Ascending aorta (tissue), 2 donors: ENCODE results near the gene FNIP2. TPM values are rescaled to one million over a fixed set of nuclear protein-coding genes. Genes with fewer than 3 reads are reported as not detected.
"Not testable (repeated sequence)": the region's sequence is repeated elsewhere in the genome, so short reads cannot be mapped to it uniquely, and the experiment has no call there.

Experiments used
- DNase-seq, 2 donors: peaks; one replicate each; pipeline ENCODE4 v3.0.0-alpha.2; 2019; ENCODE audit warnings: low spot score in 2 of 2
- H3K27ac ChIP-seq, 2 donors: fragments of 200-600 bp; sonication (generic); one replicate each; pipeline ENCODE4 v1.5.1; 2016 to 2017; ENCODE audit warnings: mild to moderate bottlenecking in 1 of 2
- H3K27me3 ChIP-seq: fragments of 200-600 bp; sonication (generic); one replicate; pipeline ENCODE4 v1.5.1; 2017
- H3K36me3 ChIP-seq, 2 donors: fragments of 200-600 bp; sonication (generic); one replicate each; pipeline ENCODE4 v1.5.1; 2016
- H3K4me1 ChIP-seq, 2 donors: fragments of 200-600 bp; sonication (generic); one replicate each; pipeline ENCODE4 v1.5.1; 2016 to 2017; ENCODE audit warnings: mild to moderate bottlenecking in 1 of 2
- H3K4me3 ChIP-seq, 2 donors: fragments of 200-600 bp; sonication (generic); one replicate each; pipeline ENCODE4 v1.5.1; 2016 to 2017; ENCODE audit warnings: mild to moderate bottlenecking in 1 of 2
- H3K9me3 ChIP-seq, 2 donors: fragments of 200-600 bp; sonication (generic); one replicate each; pipeline ENCODE4 v1.5.1; 2016
- intact Hi-C: fragments of 100-400 bp; cut with DNase I; formaldehyde crosslinking; loops from one replicate; pipeline ENCODE4 v1.15.1; 2023
- total RNA-seq: library from RNA; depleted of rRNA; stranded (reverse); fragments of >200 nt; gene quantifications from one replicate; pipeline ENCODE4 v1.1.0, GENCODE V29; 2016
- TF ChIP-seq, protein P1 (sequence below), 3 experiments: fragments of 200-600 bp in 2 of 3; fragments of 450-650 bp in 1 of 3; sonication (generic) in 2 of 3; IDR thresholded peaks; one replicate each; pipeline ENCODE4 v1.5.1; 2016 to 2019; ENCODE audit warnings: antibody characterized with exemption in 3 of 3, mild to moderate bottlenecking in 1 of 3, moderate library complexity in 1 of 3

FNIP2 gene
- total RNA-seq, 1 donor from 2014 or later = 44.1 TPM

DNA sequence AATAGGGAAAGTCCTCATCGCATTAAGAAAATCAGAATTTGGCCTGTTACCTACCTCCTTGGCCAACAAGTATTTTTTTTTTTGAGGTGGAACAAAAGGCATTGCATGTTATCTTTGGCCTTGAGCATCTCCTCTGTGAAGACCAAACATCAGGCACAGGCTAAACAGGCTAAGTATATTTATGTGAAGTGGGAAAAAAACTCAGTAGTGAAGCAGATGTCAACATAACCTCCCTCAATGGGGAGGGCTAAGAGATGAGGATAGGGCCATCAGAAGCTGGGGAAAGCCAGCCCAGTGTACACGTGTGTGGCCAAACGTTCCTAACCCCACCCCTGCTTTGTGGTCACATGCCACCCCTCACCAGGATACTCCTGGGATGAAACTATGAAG is 102.5 kb downstream of the FNIP2 start:
- Histone ChIP-seq H3K4me1 (peaks cover 5 to 24% of the 10 kb centered on the region in 2 donors), H3K4me3 (no peak overlapping the region), H3K9me3 (no peaks in the 10 kb centered on the region), H3K27ac (peak overlapping the region; percentile 58 to 72), H3K36me3 (peaks cover 24 to 26% of the 10 kb centered on the region in 2 donors), H3K27me3 (no peaks in the 10 kb centered on the region)
- TF ChIP-seq, protein P1, sequence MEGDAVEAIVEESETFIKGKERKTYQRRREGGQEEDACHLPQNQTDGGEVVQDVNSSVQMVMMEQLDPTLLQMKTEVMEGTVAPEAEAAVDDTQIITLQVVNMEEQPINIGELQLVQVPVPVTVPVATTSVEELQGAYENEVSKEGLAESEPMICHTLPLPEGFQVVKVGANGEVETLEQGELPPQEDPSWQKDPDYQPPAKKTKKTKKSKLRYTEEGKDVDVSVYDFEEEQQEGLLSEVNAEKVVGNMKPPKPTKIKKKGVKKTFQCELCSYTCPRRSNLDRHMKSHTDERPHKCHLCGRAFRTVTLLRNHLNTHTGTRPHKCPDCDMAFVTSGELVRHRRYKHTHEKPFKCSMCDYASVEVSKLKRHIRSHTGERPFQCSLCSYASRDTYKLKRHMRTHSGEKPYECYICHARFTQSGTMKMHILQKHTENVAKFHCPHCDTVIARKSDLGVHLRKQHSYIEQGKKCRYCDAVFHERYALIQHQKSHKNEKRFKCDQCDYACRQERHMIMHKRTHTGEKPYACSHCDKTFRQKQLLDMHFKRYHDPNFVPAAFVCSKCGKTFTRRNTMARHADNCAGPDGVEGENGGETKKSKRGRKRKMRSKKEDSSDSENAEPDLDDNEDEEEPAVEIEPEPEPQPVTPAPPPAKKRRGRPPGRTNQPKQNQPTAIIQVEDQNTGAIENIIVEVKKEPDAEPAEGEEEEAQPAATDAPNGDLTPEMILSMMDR (IDR thresholded peaks at IDR 0.05) = no peak
- DNase-seq = no peak
- intact Hi-C loops = loop anchor here (2.0 to 5.0 kb wide), 2 partner anchors 43 to 231 kb away; partner anchors contain the start of gene RAPGEF2

DNA sequence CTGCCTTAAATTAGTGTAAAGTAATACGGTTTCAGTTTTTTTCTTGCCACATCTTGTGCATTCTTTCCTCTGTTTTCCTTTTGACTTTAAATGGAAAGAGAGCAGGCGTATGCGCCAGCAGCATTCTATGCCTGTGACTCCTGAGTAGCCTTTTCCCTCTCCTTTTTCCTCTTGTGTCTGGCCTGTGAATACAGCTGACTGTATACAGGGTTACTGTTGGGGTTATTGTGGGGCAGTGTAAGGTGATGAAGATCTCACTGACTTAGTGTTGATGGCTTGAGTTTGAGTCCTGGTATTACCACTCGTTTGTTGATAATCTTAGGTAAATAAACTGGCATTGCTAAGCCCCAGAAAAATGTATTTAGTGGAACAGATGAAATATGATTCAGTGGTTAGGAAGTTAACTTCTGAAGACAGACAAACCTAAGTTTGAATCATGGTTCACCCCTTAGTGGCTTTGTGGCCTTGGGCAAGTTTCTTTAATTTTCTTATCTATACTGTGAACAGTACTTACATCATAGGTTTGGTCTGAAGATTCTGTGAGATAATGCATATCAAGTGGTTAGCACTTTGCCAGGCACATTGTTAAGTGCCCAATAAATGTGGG is 105.1 kb downstream of the FNIP2 start:
- intact Hi-C loops = loop anchor here (5.0 kb wide), 1 partner anchor 228 kb away; the partner anchor contains the start of gene RAPGEF2
- TF ChIP-seq, protein P1 (IDR thresholded peaks at IDR 0.05) = no peak
- Histone ChIP-seq H3K27me3 (no peaks in the 10 kb centered on the region), H3K36me3 (peaks cover 11 to 22% of the 10 kb centered on the region in 2 donors), H3K4me3 (no peak overlapping the region), H3K27ac (peak overlapping the region; percentile 31 to 46), H3K9me3 (no peaks in the 10 kb centered on the region), H3K4me1 (peaks cover 5 to 24% of the 10 kb centered on the region in 2 donors)
- no peak for DNase-seq

DNA sequence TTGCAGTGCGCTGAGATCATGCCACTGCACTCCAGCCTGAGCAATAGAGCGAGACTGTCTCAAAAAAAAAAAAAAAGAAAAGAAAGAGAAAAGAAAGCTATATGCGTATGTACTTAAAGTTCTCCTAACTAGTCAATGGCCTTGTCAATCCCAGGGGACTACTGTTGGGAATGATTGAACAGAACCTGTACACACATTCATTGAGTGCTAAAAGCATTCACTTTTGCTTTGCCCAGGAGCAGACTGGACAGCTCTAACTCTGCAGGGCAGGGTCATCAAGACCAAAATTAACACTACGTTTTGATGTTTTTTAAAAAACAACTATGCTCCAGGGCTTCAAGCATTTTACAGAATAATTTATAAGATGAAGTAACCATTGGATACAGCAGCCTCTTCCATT is 106.2 kb downstream of the FNIP2 start:
- no peak for DNase-seq
- TF ChIP-seq, protein P1 (IDR thresholded peaks at IDR 0.05) = no peak
- Histone ChIP-seq H3K4me3 (no peak overlapping the region), H3K36me3 (peaks cover 13 to 14% of the 10 kb centered on the region in 2 donors), H3K27me3 (no peaks in the 10 kb centered on the region), H3K27ac (no peak overlapping the region), H3K9me3 (no peaks in the 10 kb centered on the region), H3K4me1 (peaks cover 5 to 16% of the 10 kb centered on the region in 2 donors)
- intact Hi-C loops = no loop called here

DNA sequence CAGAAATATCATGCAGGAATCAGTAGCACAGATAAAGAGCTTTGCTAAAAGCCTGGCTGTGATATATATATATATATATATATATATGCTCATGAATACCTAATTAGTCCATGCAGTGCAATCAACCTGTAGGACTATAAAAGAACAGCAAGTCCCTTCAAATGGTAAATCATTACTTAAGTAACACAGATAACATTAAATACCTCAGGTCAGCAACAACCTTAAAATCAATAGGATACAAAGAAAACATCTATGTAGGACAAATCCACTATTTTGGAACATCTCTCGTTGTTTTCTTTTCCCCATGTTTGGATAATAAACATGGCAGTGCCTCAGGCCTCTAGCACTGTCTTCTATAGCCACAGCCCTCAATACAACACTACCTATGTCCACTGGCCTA is 106.6 kb downstream of the FNIP2 start:
- TF ChIP-seq, protein P1 (IDR thresholded peaks at IDR 0.05) = no peak
- no peak for DNase-seq
- no peaks in the 10 kb centered on the region for H3K27me3 ChIP-seq
- no peak overlapping the region for H3K4me3 ChIP-seq
- H3K27ac ChIP-seq = no peak overlapping the region
- no peaks in the 10 kb centered on the region for H3K9me3 ChIP-seq
- peaks cover under 1 to 12% of the 10 kb centered on the region in 2 donors for H3K4me1 ChIP-seq
- intact Hi-C loops = no loop called here
- H3K36me3 ChIP-seq = peaks cover 13 to 14% of the 10 kb centered on the region in 2 donors

DNA sequence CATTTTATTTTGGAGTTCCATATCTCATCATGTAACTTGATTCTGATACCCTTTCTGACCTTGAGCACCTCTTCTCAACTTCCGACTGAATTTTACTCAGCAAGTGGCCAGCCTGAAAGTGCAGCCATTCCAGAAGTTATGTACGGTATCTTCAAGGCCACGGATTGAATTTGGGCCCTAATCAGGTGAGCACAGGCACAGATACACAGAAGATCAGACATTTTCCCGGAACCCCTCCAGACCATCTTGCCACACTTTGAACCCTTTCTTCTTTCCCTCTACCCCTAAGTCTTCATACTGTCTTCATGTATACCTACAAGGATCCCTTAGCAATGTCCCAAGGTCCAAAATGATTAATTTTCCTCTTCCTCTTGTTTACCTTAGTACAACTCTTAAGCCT is 108.2 kb downstream of the FNIP2 start:
- Histone ChIP-seq H3K27ac (no peak overlapping the region), H3K4me3 (no peak overlapping the region), H3K4me1 (no peaks in the 10 kb centered on the region), H3K36me3 (peaks cover 16 to 21% of the 10 kb centered on the region in 2 donors), H3K27me3 (no peaks in the 10 kb centered on the region), H3K9me3 (no peaks in the 10 kb centered on the region)
- intact Hi-C loops = no loop called here
- TF ChIP-seq, protein P1 (IDR thresholded peaks at IDR 0.05) = no peak
- no peak for DNase-seq

DNA sequence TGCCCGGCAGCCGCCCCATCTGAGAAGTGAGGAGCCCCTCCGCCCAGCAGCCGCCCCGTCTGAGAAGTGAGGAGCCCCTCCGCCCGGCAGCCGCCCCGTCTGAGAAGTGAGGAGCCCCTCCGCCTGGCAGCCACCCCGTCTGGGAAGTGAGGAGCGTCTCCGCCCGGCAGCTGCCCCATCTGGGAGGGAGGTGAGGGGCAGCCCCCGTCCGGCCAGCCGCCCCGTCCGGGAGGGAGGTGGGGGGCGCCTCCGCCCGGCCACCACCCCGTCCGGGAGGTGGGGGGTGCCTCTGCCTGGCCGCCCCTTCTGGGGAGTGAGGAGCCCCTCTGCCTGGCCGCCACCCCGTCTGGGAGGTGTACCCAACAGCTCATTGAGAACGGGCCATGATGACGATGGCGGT is 113.3 kb downstream of the FNIP2 start:
- H3K4me1 ChIP-seq, intact Hi-C loops, H3K4me3 ChIP-seq, DNase-seq, H3K27me3 ChIP-seq, H3K27ac ChIP-seq, H3K9me3 ChIP-seq: not testable (repeated sequence)
- H3K36me3 ChIP-seq = peaks cover 7 to 21% of the 10 kb centered on the region in 2 donors
